HG03139 (cell line): ENCODE results near the gene SLC25A43.
"Not testable (repeated sequence)": the region's sequence is repeated elsewhere in the genome, so short reads cannot be mapped to it uniquely, and the experiment has no call there.

Experiments used
- ATAC-seq: cut with Tn5 transposase; IDR thresholded peaks from one replicate; pipeline ENCODE4 v1.9.1; 2021; ENCODE audit not compliant: unreplicated experiment

SLC25A43 gene

DNA sequence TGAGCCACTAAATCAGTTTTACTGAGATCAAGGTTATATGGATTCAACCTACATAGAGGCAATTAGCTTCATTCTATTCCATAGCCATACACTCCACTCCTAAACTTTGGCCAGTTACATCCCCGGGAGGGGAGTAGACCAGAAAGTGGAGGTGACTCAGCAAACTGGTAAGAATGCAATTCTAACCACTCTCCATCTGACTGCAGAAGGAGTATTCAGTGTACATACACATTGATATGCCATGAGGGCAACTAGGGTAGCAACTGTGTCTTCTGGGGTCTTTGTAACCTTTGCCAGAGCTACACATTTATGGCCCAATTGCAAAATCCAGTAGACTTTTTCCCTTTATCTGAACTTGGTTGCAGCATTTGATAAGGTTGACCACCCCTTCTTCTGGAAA is 7.6 kb downstream of the SLC25A43 start:
- ATAC-seq, result no peak

DNA sequence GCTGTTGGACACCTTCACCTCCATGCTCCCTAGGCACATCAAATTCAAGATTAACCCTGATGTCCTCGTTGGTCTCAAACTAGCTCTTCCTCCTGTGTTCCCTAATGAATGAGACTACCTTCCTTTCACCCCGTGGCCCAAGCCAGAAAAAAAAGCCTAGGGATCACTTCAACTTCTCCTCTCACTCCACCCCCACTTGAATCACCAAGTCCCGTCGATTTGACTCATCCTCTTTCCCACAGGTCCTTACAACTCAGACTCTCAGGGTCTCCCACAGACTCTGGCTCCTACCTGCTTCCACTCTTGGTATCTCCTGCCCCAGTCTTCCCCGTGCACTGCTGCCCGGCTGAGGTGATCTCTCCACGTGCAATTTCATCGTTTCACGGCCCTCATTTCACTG is 8.5 kb downstream of the SLC25A43 start:
- no peak for ATAC-seq

DNA sequence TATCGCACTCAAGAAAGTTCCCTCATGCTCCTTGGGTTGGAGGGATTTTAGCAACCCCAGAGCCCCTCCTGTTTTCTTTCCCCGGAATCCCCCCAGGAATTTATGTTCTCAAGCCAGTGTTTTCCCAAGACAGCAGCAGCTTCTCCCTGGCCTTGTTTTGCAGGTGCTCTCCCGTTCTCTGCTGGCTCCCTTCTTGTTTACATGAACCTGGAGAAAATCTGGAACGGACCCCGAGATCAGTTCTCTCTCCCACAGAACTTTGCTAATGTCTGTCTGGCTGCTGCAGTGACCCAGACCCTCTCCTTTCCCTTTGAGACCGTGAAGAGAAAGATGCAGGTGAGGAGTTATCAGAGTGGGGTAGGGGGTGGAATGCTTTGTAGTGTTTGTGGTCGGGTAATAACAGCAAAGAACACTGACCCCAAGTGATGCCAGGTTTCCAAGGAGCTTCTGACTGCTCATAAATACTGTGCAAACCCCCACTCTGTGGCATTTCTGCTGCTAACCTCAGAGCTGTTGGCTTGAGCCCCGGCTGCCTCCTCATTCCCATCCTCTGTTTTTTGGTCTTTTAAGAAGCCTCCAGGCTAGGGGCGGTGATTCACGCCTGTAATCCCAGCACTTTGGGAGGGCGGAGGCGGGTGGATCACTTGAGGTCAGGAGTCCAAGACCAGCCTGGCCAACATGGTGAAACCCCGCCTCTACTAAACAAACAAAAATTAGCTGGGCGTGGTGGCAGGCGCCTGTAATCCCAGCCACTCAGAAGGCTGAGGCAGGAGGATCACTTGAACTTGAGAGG is 11.1 kb downstream of the SLC25A43 start:
- no peak for ATAC-seq

GRCh38 chrX:119410854-119411253 is 11.7 kb downstream of the SLC25A43 start:
- ATAC-seq, result no peak

DNA sequence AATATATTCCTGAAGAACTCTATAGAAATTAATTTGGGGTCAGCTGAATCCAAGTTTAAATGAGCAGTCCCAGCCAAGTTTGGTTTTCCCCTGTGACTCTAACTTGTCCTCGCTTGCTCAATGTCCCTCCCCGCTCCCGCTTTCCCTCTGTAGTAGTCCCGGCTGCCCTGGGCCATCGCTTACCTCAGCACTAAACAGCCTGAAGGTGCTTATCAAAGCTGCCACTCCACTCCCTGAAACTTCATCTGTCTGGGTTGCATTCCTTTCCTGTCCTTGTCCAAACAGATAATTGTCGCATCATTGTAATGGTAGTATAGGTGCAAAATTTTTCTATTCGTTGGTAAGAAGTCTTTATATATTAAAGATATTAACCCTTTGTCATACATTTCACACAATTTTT is 12.8 kb downstream of the SLC25A43 start:
- no peak for ATAC-seq

- ATAC-seq, result no peak
Observed at GRCh38 chrX:119417376-119417775, 18.2 kb downstream of the SLC25A43 start.

DNA sequence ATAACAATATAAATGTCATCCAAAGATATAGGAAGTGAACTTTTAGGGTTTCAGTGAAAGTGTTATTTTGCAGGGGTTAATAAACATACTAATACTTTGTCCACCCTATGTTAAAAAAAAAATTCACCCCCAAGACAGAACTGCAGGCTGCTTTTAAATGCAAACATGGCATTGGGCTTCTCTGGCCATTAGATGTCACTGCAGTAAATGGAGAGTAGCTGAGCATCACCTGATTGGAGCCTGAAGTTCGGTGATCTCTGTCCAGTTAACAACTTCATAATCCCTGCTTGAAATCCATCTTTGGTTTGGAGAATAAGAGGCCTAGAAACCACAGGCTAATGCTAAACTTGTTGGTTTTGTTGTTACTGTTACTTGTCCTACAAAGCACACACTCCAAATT is 18.7 kb downstream of the SLC25A43 start:
- no peak for ATAC-seq

DNA sequence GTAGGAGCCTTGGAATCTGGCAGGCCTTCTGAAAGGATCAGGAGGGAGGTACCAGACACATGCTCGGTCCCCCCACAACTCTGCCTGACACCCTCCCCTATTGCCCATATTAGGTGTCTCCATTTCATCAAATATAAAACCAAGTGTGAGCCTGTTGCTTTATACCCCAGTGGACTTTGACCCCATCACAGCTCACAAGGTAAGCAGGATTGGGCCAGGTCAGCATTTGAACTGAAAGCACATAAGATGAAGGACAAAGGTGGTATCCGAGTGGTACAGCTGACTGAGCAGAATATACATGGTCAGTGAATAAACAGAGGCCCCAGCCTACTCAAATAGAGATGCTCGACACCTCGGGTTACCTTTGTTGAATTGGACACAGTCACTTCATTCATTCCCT is 20.0 kb downstream of the SLC25A43 start:
- ATAC-seq, result no peak

- ATAC-seq, result no peak
Observed at GRCh38 chrX:119419898-119420297, 20.8 kb downstream of the SLC25A43 start.

GRCh38 chrX:119421016-119421705 is 22.0 kb downstream of the SLC25A43 start:
- no peak for ATAC-seq

DNA sequence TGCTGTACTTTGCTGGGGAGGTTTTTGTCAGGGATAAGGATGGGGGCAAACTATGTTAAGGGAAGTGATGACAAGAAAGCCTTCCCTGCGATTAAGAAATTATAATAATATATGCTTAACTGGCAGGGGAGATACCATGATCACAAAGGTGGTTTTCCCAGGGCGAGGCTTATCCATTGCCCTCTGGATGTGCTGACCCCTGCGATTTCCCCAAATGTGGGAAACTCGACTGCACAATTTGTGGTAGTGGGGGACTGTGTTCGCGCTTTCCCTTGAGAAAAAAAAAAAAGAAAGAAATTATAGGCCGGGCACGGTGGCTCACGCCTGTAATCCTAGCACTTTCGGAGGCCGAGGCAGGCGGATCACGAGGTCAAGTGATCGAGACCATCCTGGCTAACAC is 24.5 kb downstream of the SLC25A43 start:
- ATAC-seq, result no peak

DNA sequence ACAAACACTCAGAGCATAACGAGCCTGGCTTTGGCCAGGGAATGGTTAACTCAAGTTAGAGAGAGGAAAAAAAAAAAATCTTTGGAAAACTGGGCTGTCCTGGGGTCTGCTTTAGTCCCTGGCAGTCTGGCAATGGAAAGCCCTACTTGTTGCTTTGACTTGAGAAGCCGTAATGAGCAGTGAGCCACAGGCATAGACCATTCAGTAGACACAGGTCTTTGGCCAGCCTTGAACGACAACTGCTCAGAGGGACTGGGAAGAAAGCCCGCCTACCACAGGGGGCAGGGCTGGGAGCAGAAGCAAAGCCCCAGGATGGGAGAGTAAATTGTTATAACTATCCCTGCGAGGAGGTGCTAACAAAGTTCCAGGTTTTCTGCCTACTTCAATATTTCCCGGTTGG is 25.9 kb downstream of the SLC25A43 start:
- no peak for ATAC-seq

- ATAC-seq, result no peak
Observed at GRCh38 chrX:119427024-119427794, 28.1 kb downstream of the SLC25A43 start.

DNA sequence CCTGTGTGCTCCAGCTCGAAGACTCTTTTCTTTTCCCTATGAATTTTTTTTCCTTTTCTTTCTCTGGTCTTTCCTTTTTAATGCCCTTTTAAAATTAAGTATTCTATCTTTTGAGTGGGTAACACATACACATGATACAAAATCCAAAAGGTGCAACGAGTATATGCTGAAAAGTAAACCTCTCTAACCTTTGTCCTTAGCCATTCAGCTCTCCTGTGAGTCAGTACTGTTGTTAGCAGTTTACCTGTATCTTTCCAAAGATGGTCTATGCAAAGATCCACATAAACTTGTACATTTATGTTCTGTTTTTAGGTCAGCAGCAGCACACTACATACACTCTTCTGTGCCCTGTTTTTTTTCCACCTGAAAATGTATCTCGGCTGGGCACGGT is 28.7 kb downstream of the SLC25A43 start:
- no peak for ATAC-seq

DNA sequence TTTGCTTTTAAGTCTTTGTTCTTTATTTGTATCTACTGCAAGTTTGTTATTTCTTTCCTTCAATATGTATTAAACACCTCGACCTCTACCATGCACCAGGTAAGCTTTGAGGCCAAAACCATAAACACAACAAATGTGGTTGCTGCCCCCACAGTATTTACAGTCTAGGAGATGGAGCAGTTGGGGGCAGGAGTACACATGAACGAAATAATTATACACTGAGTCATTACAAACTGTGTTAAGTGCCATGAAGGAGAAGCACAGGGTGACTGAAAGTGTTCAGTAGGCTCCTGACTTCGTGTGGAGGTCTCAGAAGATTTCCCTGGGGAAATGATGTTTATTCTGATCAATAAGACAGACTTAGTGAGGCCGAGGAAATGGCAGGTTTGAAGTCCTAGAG is 30.3 kb downstream of the SLC25A43 start:
- no peak for ATAC-seq

DNA sequence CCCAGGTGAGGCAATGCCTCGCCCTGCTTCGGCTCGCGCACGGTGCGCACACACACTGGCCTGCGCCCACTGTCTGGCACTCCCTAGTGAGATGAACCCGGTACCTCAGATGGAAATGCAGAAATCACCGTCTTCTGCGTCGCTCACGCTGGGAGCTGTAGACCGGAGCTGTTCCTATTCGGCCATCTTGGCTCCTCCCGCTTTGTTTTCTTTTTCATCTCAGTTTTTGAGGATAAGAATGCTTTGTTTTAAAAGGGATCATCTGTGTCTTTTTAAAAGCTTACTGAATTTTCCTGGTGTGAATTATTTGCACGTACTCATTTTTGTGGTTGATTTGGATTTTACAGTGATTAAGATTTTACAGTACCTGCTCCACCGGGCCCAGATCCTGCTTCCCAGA is 42.2 kb downstream of the SLC25A43 start:
- ATAC-seq, result not testable (repeated sequence)

GRCh38 chrX:119442286-119442685 is 43.1 kb downstream of the SLC25A43 start:
- no peak for ATAC-seq

GRCh38 chrX:119453202-119453601 is 54.1 kb downstream of the SLC25A43 start:
- no peak for ATAC-seq

DNA sequence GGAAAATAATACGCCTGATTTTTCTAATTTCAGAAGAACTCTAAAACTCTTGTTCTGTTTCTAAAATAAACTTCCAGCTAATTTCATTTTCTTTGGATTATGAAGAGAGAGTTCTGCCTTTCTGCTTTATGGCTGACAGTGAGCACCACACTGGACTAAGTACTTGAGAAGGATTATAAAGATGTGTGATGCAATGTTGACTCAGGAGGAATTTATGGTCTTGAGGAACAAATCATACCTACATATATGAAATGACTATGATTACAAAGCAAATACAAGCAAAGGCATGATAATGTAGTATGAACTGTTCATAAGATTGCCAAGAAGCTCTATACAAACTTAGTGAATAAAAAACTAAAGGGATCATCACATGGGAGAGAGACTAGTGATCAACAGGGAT is 56.1 kb downstream of the SLC25A43 start:
- ATAC-seq, result no peak

GRCh38 chrX:119459181-119459580 is 60.0 kb downstream of the SLC25A43 start:
- no peak for ATAC-seq

- ATAC-seq, result no peak
Observed at GRCh38 chrX:119465555-119465954, 66.4 kb downstream of the SLC25A43 start.

- ATAC-seq, result no peak
Observed at GRCh38 chrX:119466970-119467369, 67.8 kb downstream of the SLC25A43 start.
